ENCODE data around the gene CREB5.

CREB5 gene

GRCh38 chr7:28807396-28807994, 395.2 kb downstream of the CREB5 start:
- TF ChIP-seq CREB1 (IDR thresholded peaks at IDR 0.05; ENCODE audit: low read depth): no peak
- no peak for TF ChIP-seq ZBTB7A (IDR thresholded peaks at IDR 0.05; ENCODE audit: low read depth)

GRCh38 chr7:28808796-28809533, 396.6 kb downstream of the CREB5 start:
- no peak for TF ChIP-seq CREB1 (IDR thresholded peaks at IDR 0.05; ENCODE audit: low read depth)
- TF ChIP-seq, protein P1, sequence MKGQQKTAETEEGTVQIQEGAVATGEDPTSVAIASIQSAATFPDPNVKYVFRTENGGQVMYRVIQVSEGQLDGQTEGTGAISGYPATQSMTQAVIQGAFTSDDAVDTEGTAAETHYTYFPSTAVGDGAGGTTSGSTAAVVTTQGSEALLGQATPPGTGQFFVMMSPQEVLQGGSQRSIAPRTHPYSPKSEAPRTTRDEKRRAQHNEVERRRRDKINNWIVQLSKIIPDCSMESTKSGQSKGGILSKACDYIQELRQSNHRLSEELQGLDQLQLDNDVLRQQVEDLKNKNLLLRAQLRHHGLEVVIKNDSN (IDR thresholded peaks at IDR 0.05): no peak
- TF ChIP-seq EGR1 (IDR thresholded peaks at IDR 0.05): no peak
- TF ChIP-seq TEAD4 (IDR thresholded peaks at IDR 0.05): no peak
- TF ChIP-seq YY1 (IDR thresholded peaks at IDR 0.05; ENCODE audit: low read depth): no peak
- TF ChIP-seq MAX (IDR thresholded peaks at IDR 0.05): no peak
- no peak for TF ChIP-seq NFIC (IDR thresholded peaks at IDR 0.05)
- no peak for TF ChIP-seq RAD21 (IDR thresholded peaks at IDR 0.05; ENCODE audit: low read depth)
- no peak for TF ChIP-seq TCF12 (IDR thresholded peaks at IDR 0.05; ENCODE audit: low read depth)
- no peak for TF ChIP-seq EP300 (IDR thresholded peaks at IDR 0.05; ENCODE audit: borderline replicate concordance)
- no peak for TF ChIP-seq FOXM1 (IDR thresholded peaks at IDR 0.05; ENCODE audit: borderline replicate concordance, low read depth)
- TF ChIP-seq CEBPB (IDR thresholded peaks at IDR 0.05): no peak
- TF ChIP-seq, protein P2, sequence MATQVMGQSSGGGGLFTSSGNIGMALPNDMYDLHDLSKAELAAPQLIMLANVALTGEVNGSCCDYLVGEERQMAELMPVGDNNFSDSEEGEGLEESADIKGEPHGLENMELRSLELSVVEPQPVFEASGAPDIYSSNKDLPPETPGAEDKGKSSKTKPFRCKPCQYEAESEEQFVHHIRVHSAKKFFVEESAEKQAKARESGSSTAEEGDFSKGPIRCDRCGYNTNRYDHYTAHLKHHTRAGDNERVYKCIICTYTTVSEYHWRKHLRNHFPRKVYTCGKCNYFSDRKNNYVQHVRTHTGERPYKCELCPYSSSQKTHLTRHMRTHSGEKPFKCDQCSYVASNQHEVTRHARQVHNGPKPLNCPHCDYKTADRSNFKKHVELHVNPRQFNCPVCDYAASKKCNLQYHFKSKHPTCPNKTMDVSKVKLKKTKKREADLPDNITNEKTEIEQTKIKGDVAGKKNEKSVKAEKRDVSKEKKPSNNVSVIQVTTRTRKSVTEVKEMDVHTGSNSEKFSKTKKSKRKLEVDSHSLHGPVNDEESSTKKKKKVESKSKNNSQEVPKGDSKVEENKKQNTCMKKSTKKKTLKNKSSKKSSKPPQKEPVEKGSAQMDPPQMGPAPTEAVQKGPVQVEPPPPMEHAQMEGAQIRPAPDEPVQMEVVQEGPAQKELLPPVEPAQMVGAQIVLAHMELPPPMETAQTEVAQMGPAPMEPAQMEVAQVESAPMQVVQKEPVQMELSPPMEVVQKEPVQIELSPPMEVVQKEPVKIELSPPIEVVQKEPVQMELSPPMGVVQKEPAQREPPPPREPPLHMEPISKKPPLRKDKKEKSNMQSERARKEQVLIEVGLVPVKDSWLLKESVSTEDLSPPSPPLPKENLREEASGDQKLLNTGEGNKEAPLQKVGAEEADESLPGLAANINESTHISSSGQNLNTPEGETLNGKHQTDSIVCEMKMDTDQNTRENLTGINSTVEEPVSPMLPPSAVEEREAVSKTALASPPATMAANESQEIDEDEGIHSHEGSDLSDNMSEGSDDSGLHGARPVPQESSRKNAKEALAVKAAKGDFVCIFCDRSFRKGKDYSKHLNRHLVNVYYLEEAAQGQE (IDR thresholded peaks at IDR 0.05; ENCODE audit: low read depth): no peak
- TF ChIP-seq TAF1 (IDR thresholded peaks at IDR 0.05; ENCODE audit: low read depth): no peak
- TF ChIP-seq ZBTB7A (IDR thresholded peaks at IDR 0.05; ENCODE audit: low read depth): no peak

GRCh38 chr7:28811008-28811407, 398.7 kb downstream of the CREB5 start:
- TF ChIP-seq TCF12 (IDR thresholded peaks at IDR 0.05; ENCODE audit: low read depth) (no peak), FOXM1 (IDR thresholded peaks at IDR 0.05; ENCODE audit: borderline replicate concordance, low read depth) (no peak), CREB1 (IDR thresholded peaks at IDR 0.05; ENCODE audit: low read depth) (no peak), NFIC (IDR thresholded peaks at IDR 0.05) (no peak), TEAD4 (IDR thresholded peaks at IDR 0.05) (no peak)
- TF ChIP-seq, protein P1 (IDR thresholded peaks at IDR 0.05): no peak

GRCh38 chr7:28811701-28812430, 399.5 kb downstream of the CREB5 start:
- no peak for TF ChIP-seq EGR1 (IDR thresholded peaks at IDR 0.05)
- no peak for TF ChIP-seq TEAD4 (IDR thresholded peaks at IDR 0.05)
- no peak for TF ChIP-seq NFIC (IDR thresholded peaks at IDR 0.05)
- TF ChIP-seq YY1 (IDR thresholded peaks at IDR 0.05; ENCODE audit: low read depth): no peak
- TF ChIP-seq CREB1 (IDR thresholded peaks at IDR 0.05; ENCODE audit: low read depth): no peak
- no peak for TF ChIP-seq FOXM1 (IDR thresholded peaks at IDR 0.05; ENCODE audit: borderline replicate concordance, low read depth)
- TF ChIP-seq, protein P1 (IDR thresholded peaks at IDR 0.05): no peak
- no peak for TF ChIP-seq EP300 (IDR thresholded peaks at IDR 0.05; ENCODE audit: borderline replicate concordance)

DNA sequence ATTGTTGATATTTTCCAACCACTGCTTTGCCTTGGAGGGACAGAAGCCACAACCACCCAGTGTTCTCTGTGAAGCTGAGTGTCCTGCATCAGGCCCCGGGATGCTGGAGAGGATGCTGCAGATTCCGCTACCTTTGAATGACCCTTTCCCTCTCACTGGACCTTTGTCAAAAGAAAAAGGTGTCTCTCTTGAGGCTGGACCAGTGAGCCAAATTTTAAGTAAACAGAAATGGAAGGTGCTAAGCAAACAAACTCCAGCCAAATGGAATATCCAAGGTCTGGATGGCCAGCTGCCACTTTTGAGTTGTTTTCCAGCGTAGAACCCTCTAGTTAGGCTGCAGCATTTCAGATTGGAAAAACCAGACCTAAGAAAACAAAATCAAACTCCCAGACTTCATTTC, 400.3 kb downstream of the CREB5 start:
- TF ChIP-seq CREB1 (IDR thresholded peaks at IDR 0.05; ENCODE audit: low read depth) (no peak), FOXM1 (IDR thresholded peaks at IDR 0.05; ENCODE audit: borderline replicate concordance, low read depth) (no peak), MAX (IDR thresholded peaks at IDR 0.05) (no peak), TCF12 (IDR thresholded peaks at IDR 0.05; ENCODE audit: low read depth) (no peak), CEBPB (IDR thresholded peaks at IDR 0.05) (no peak), ZBTB7A (IDR thresholded peaks at IDR 0.05; ENCODE audit: low read depth) (no peak), EGR1 (IDR thresholded peaks at IDR 0.05) (no peak), TEAD4 (IDR thresholded peaks at IDR 0.05) (no peak), RAD21 (IDR thresholded peaks at IDR 0.05; ENCODE audit: low read depth) (no peak), YY1 (IDR thresholded peaks at IDR 0.05; ENCODE audit: low read depth) (no peak), TAF1 (IDR thresholded peaks at IDR 0.05; ENCODE audit: low read depth) (no peak), NFIC (IDR thresholded peaks at IDR 0.05) (no peak), EP300 (IDR thresholded peaks at IDR 0.05; ENCODE audit: borderline replicate concordance) (no peak)
- TF ChIP-seq, protein P1 (IDR thresholded peaks at IDR 0.05): no peak
- TF ChIP-seq, protein P2 (IDR thresholded peaks at IDR 0.05; ENCODE audit: low read depth): no peak
